HepG2 (cell line): ENCODE measurements around the gene CCT6A. TPM values are rescaled to one million over a fixed set of nuclear protein-coding genes. Genes with fewer than 3 reads are reported as not detected.

Source experiments
- ATF3 ChIP-seq: sonication (generic); formaldehyde crosslinking; IDR thresholded peaks from 2 replicates; pipeline ENCODE4 v1.4.0; 2020; ENCODE audit warnings: missing genetic modification reagents
- BORCS8-MEF2B ChIP-seq: sonication (generic); formaldehyde crosslinking; IDR thresholded peaks from 2 replicates; pipeline ENCODE4 v1.8.0; 2022; ENCODE audit warnings: mild to moderate bottlenecking, missing genetic modification reagents
- BRD4 ChIP-seq: sonication (generic); formaldehyde crosslinking; IDR thresholded peaks from 2 replicates; pipeline ENCODE4 v1.4.0; 2020; ENCODE audit warnings: missing genetic modification reagents
- CSRNP2 ChIP-seq: sonication (generic); formaldehyde crosslinking; conservative IDR thresholded peaks from 2 replicates; pipeline ENCODE4 v1.8.0; 2022; ENCODE audit warnings: low read depth, missing genetic modification reagents
- FOXM1 ChIP-seq: sonication (generic); formaldehyde crosslinking; IDR thresholded peaks from 2 replicates; pipeline ENCODE4 v1.5.0; 2020; ENCODE audit warnings: missing genetic modification reagents
- GATAD1 ChIP-seq: IDR thresholded peaks from 2 replicates; pipeline ENCODE4 v1.6.1; 2016; ENCODE audit warnings: missing genetic modification reagents, missing compliant biosample characterization
- ISX ChIP-seq: sonication (generic); formaldehyde crosslinking; conservative IDR thresholded peaks from 2 replicates; pipeline ENCODE4 v1.5.0; 2020; ENCODE audit warnings: missing genetic modification reagents
- KDM2A ChIP-seq: sonication (generic); formaldehyde crosslinking; IDR thresholded peaks from 2 replicates; pipeline ENCODE4 v1.4.0; 2020; ENCODE audit warnings: low read depth, missing genetic modification reagents, borderline replicate concordance
- KLF9 ChIP-seq: IDR thresholded peaks from 2 replicates; pipeline ENCODE4 v1.6.1; 2016; ENCODE audit warnings: low read depth
- MTA3 ChIP-seq: sonication (generic); formaldehyde crosslinking; IDR thresholded peaks from 2 replicates; pipeline ENCODE4 v1.4.0; 2020; ENCODE audit warnings: missing genetic modification reagents
- PCBP1 ChIP-seq: fragments of 200-400 bp; formaldehyde crosslinking; IDR thresholded peaks from 2 replicates; pipeline ENCODE4 v1.6.1; 2017; ENCODE audit warnings: mild to moderate bottlenecking, low read depth, low read length, borderline replicate concordance
- PHF5A ChIP-seq: IDR thresholded peaks from one replicate; pipeline ENCODE4 v1.6.1; 2018; ENCODE audit warnings: low read depth, missing genetic modification reagents; ENCODE audit not compliant: unreplicated experiment
- SIN3A ChIP-seq: IDR thresholded peaks from 2 replicates; pipeline ENCODE4 v1.6.1; 2011; ENCODE audit warnings: low read depth, mild to moderate bottlenecking, control low read depth, low read length, borderline replicate concordance
- SOX5 ChIP-seq: IDR thresholded peaks from 2 replicates; pipeline ENCODE4 v1.6.1; 2016; ENCODE audit warnings: borderline replicate concordance
- THAP9 ChIP-seq: sonication (generic); formaldehyde crosslinking; IDR thresholded peaks from 2 replicates; pipeline ENCODE4; 2020; ENCODE audit warnings: missing genetic modification reagents, mild to moderate bottlenecking, borderline replicate concordance
- ZBTB37 ChIP-seq: sonication (generic); formaldehyde crosslinking; IDR thresholded peaks from 2 replicates; pipeline ENCODE4 v1.4.0; 2020; ENCODE audit warnings: mild to moderate bottlenecking, missing genetic modification reagents
- ZNF101 ChIP-seq: sonication (generic); formaldehyde crosslinking; IDR thresholded peaks from 2 replicates; pipeline ENCODE4 v1.4.0; 2020; ENCODE audit warnings: mild to moderate bottlenecking, low read depth, missing genetic modification reagents, borderline replicate concordance
- ZNF550 ChIP-seq: sonication (generic); formaldehyde crosslinking; IDR thresholded peaks from 2 replicates; pipeline ENCODE4 v1.4.0; 2020; ENCODE audit warnings: mild to moderate bottlenecking, missing genetic modification reagents, borderline replicate concordance
- ZNF816 ChIP-seq: sonication (generic); formaldehyde crosslinking; IDR thresholded peaks from 2 replicates; pipeline ENCODE4 v1.8.0; 2022; ENCODE audit warnings: missing genetic modification reagents, mild to moderate bottlenecking, borderline replicate concordance
- polyA plus RNA-seq, 8 experiments: library from polyadenylated mRNA; depleted of rRNA in 3 of 8; stranded (reverse) in 7 of 8; unstranded in 1 of 8; fragments of >200 nt; fragmentation: Illumina TruSeq in 4 of 8; extraction: Trizol in 4 of 8; gene quantifications; 2 replicates each; pipeline versions ENCODE4 v1.2.1 to v1.2.3, GENCODE V29; 2011 to 2016; ENCODE audit warnings: low read depth in 4 of 8, missing spikeins in 1 of 8, mixed read lengths in 1 of 8; ENCODE audit not compliant: insufficient read depth in 1 of 8
- total RNA-seq, 5 experiments: library from RNA; depleted of rRNA; stranded (reverse); fragments of >200 nt; fragmentation: Illumina TruSeq; extraction: Trizol; gene quantifications; 2 replicates each; pipeline ENCODE4 v1.2.3, GENCODE V29; 2016; ENCODE audit warnings: low read depth in 1 of 5

Gene CCT6A
- total and polyA plus RNA-seq, 2 of the 13 experiments (the other 11 are each of a cell fraction or from before 2014, with no cell fraction given) = 219 to 292 TPM

GRCh38 chr7:56106108-56107073 is 54.8 kb downstream of the CCT6A start, which contains the start of gene CHCHD2 (continued):
- TF ChIP-seq PCBP1 (no peak), ISX (CRISPR knock-in tag) (no peak), MTA3 (CRISPR knock-in tag) (no peak), BORCS8-MEF2B (CRISPR knock-in tag) (peak; percentile 86), CSRNP2 (CRISPR knock-in tag) (no peak), ATF3 (peak; percentile 42; the same call in 1 of the 2 replicates), FOXM1 (CRISPR knock-in tag) (no peak), PHF5A (CRISPR knock-in tag) (no peak), KLF9 (no peak), BRD4 (CRISPR knock-in tag) (peak; percentile 82; the same call in 1 of the 2 replicates), ZNF550 (CRISPR knock-in tag) (no peak), ZNF816 (CRISPR knock-in tag) (peak; percentile 73; the same call in 1 of the 2 replicates), ZBTB37 (no peak), GATAD1 (peak; percentile 95), THAP9 (CRISPR knock-in tag) (peak; percentile 84), SIN3A (peak; percentile 75; the same call in 1 of the 2 replicates), SOX5 (CRISPR knock-in tag) (0 out of 2 replicates have a peak, but pooled peaks have one; percentile 10), KDM2A (CRISPR knock-in tag) (peak; percentile 91), ZNF101 (CRISPR knock-in tag) (no peak)
